Caco-2 (cell line): ENCODE results near the gene C16orf96. TPM values are rescaled to one million over a fixed set of nuclear protein-coding genes. Genes with fewer than 3 reads are reported as not detected.

ENCODE experiments used
- BruUV-seq: library from RNA; stranded (reverse); fragments of 400-500 nt; replicated peaks from 2 replicates; lab custom pipeline; 2021; lab: Mats Ljungman, UMichigan
- CTCF ChIA-PET: fragments of 300-600 bp; sonication (Branson Sonifier 250); formaldehyde crosslinking; loops from one replicate; lab custom pipeline; 2022; ENCODE audit warnings: antibody characterized with exemption; lab: Charles Lee
- POLR2A ChIA-PET: fragments of 300-600 bp; sonication (Branson Sonifier 250); formaldehyde crosslinking; loops from one replicate; lab custom pipeline; 2022; ENCODE audit warnings: antibody characterized with exemption; lab: Charles Lee
- DNase-seq, 2 experiments: peaks; one replicate each; pipeline versions ENCODE4 v3.0.0 to v3.0.0-alpha.2; 2020 to 2022
- H3K27me3 ChIP-seq: replicated peaks from 2 replicates; pipeline ENCODE4 v1.6.0; 2011; ENCODE audit warnings: low read length; ENCODE audit not compliant: control insufficient read depth, insufficient read depth
- H3K36me3 ChIP-seq: 2 replicates; pipeline ENCODE4 v1.5.1; 2011; ENCODE audit warnings: low read length; ENCODE audit not compliant: control insufficient read depth, insufficient read depth
- H3K4me1 ChIP-seq: fragments of 250-450 bp; sonication (Bioruptor Pico); 2 replicates; pipeline ENCODE4 v1.5.1; 2020; ENCODE audit warnings: mild to moderate bottlenecking
- H3K4me3 ChIP-seq: 2 replicates; pipeline ENCODE4 v1.5.1; 2011; ENCODE audit warnings: low read depth, mild to moderate bottlenecking, control low read depth, low read length
- H3K9me3 ChIP-seq: fragments of 250-450 bp; sonication (Bioruptor Pico); 2 replicates; pipeline ENCODE4 v1.5.1; 2020; ENCODE audit warnings: mild to moderate bottlenecking, moderate library complexity
- H3K27ac Mint-ChIP-seq: one replicate; pipeline ENCODE4 v1.8.0; 2022; ENCODE audit warnings: mixed read lengths; ENCODE audit not compliant: unreplicated experiment
- H3K27me3 Mint-ChIP-seq: one replicate; pipeline ENCODE4 v1.8.0; 2022; ENCODE audit warnings: mixed read lengths; ENCODE audit not compliant: insufficient read depth, unreplicated experiment
- H3K36me3 Mint-ChIP-seq: one replicate; pipeline ENCODE4 v1.8.0; 2022; ENCODE audit warnings: mild to moderate bottlenecking, mixed read lengths; ENCODE audit not compliant: insufficient read depth, unreplicated experiment
- H3K4me1 Mint-ChIP-seq: one replicate; pipeline ENCODE4 v1.8.0; 2022; ENCODE audit warnings: low read depth, mixed read lengths; ENCODE audit not compliant: unreplicated experiment
- H3K4me3 Mint-ChIP-seq: one replicate; pipeline ENCODE4 v1.8.0; 2022; ENCODE audit warnings: mild to moderate bottlenecking, moderate library complexity, mixed read lengths; ENCODE audit not compliant: unreplicated experiment
- H3K9me3 Mint-ChIP-seq: one replicate; pipeline ENCODE4 v1.8.0; 2022; ENCODE audit warnings: mixed read lengths; ENCODE audit not compliant: unreplicated experiment
- CTCF ChIP-seq, 2 experiments: fragments of 200-600 bp in 1 of 2; IDR thresholded peaks; 1 replicate in 1 of 2; 2 replicates in 1 of 2; pipeline versions ENCODE4 v1.5.1 to v1.8.0; 2011 to 2022; ENCODE audit warnings: antibody characterized with exemption in 1 of 2, control low read depth in 1 of 2, inconsistent platforms in 1 of 2, low read depth in 1 of 2, low read length in 1 of 2, mild to moderate bottlenecking in 1 of 2, moderate library complexity in 1 of 2; ENCODE audit not compliant: insufficient read depth in 1 of 2, severe bottlenecking in 1 of 2, unreplicated experiment in 1 of 2
- intact Hi-C: fragments of 100-400 bp; cut with micrococcal nuclease; formaldehyde crosslinking; loops from one replicate; pipeline ENCODE4 v1.10.0; 2022; ENCODE audit not compliant: unreplicated experiment
- total RNA-seq: library from RNA; stranded (reverse); gene quantifications from 2 replicates; pipeline ENCODE4 v1.2.3, GENCODE V29; 2022

C16orf96 gene
- total RNA-seq, 1 experiment from 2014 or later, result 0.11 TPM

- ChIA-PET CTCF (no interaction called here), POLR2A (no interaction called here)
- no peak overlapping the region for H3K4me3 Mint-ChIP-seq
- Histone ChIP-seq H3K9me3 (no peaks in the 10 kb centered on the region), H3K36me3 (no peaks in the 10 kb centered on the region), H3K27me3 (no peaks in the 10 kb centered on the region), H3K4me3 (no peak overlapping the region), H3K4me1 (no peaks in the 10 kb centered on the region)
- intact Hi-C loops, result no loop called here
- H3K36me3 Mint-ChIP-seq, result no peaks in the 10 kb centered on the region
- DNase-seq, result no peak
- H3K27me3 Mint-ChIP-seq, result no peaks in the 10 kb centered on the region
- no peaks in the 10 kb centered on the region for H3K4me1 Mint-ChIP-seq
- no peak for TF ChIP-seq CTCF (IDR thresholded peaks at IDR 0.05; ENCODE audit: insufficient read depth in 1 of 2, low read depth in 1 of 2, low read length in 1 of 2, severe bottlenecking in 1 of 2, unreplicated experiment in 1 of 2)
- no TSS peak for BruUV-seq
- no peaks in the 10 kb centered on the region for H3K9me3 Mint-ChIP-seq
- no peak overlapping the region for H3K27ac Mint-ChIP-seq
These were observed 8.6 kb downstream of the C16orf96 start for GRCh38 chr16:4564661-4565267.

- CTCF ChIA-PET, result no interaction called here
- Mint-ChIP-seq H3K4me1 (no peaks in the 10 kb centered on the region), H3K9me3 (no peaks in the 10 kb centered on the region), H3K4me3 (no peak overlapping the region), H3K27ac (no peak overlapping the region), H3K27me3 (no peaks in the 10 kb centered on the region), H3K36me3 (no peaks in the 10 kb centered on the region)
- no peak for TF ChIP-seq CTCF (IDR thresholded peaks at IDR 0.05; ENCODE audit: insufficient read depth in 1 of 2, low read depth in 1 of 2, low read length in 1 of 2, severe bottlenecking in 1 of 2, unreplicated experiment in 1 of 2)
- intact Hi-C loops, result no loop called here
- Histone ChIP-seq H3K36me3 (no peaks in the 10 kb centered on the region), H3K4me1 (no peaks in the 10 kb centered on the region), H3K27me3 (no peaks in the 10 kb centered on the region), H3K9me3 (no peaks in the 10 kb centered on the region), H3K4me3 (no peak overlapping the region)
- BruUV-seq, result no TSS peak
- no peak for DNase-seq
- POLR2A ChIA-PET, result no interaction called here
These were observed 10.0 kb downstream of the C16orf96 start for GRCh38 chr16:4566144-4566543.

GRCh38 chr16:4570086-4570485 is 13.9 kb downstream of the C16orf96 start:
- H3K27ac Mint-ChIP-seq, result no peak overlapping the region
- Histone ChIP-seq H3K4me3 (no peak overlapping the region), H3K36me3 (no peaks in the 10 kb centered on the region), H3K9me3 (no peaks in the 10 kb centered on the region), H3K27me3 (no peaks in the 10 kb centered on the region), H3K4me1 (no peaks in the 10 kb centered on the region)
- no TSS peak for BruUV-seq
- no peak for TF ChIP-seq CTCF (IDR thresholded peaks at IDR 0.05; ENCODE audit: insufficient read depth in 1 of 2, low read depth in 1 of 2, low read length in 1 of 2, severe bottlenecking in 1 of 2, unreplicated experiment in 1 of 2)
- no peaks in the 10 kb centered on the region for H3K4me1 Mint-ChIP-seq
- H3K9me3 Mint-ChIP-seq, result no peaks in the 10 kb centered on the region
- POLR2A ChIA-PET, result no interaction called here
- H3K4me3 Mint-ChIP-seq, result no peak overlapping the region
- DNase-seq, result no peak
- intact Hi-C loops, result no loop called here
- H3K27me3 Mint-ChIP-seq, result no peaks in the 10 kb centered on the region
- CTCF ChIA-PET, result interaction anchor here (0.6 kb wide), 1 partner anchor 612 kb away, joined by 3 read pairs; no protein-coding TSS in a partner anchor
- no peaks in the 10 kb centered on the region for H3K36me3 Mint-ChIP-seq
